Osteoblast (primary cell): ENCODE measurements around the gene DDX5. TPM values are rescaled to one million over a fixed set of nuclear protein-coding genes. Genes with fewer than 3 reads are reported as not detected.

Experiments used
- DNase-seq: peaks from one replicate; pipeline ENCODE4 v3.0.0; 2011; ENCODE audit warnings: low spot score, mixed read lengths; ENCODE audit not compliant: insufficient read length; ENCODE audit errors: missing footprints
- H2AFZ ChIP-seq: 2 replicates; pipeline ENCODE4 v1.6.0; 2011; ENCODE audit warnings: mild to moderate bottlenecking, low read length
- H3K27ac ChIP-seq: 2 replicates; pipeline ENCODE4 v1.5.1; 2011; ENCODE audit warnings: mild to moderate bottlenecking, low read depth, low read length, moderate library complexity
- H3K27me3 ChIP-seq: 2 replicates; pipeline ENCODE4 v1.6.0; 2012; ENCODE audit warnings: mild to moderate bottlenecking, control low read depth, inconsistent platforms, low read length, moderate library complexity; ENCODE audit not compliant: insufficient read depth
- H3K36me3 ChIP-seq: 2 replicates; pipeline ENCODE4 v1.5.1; 2011; ENCODE audit warnings: mild to moderate bottlenecking, low read length, control low read depth, moderate library complexity; ENCODE audit not compliant: insufficient read depth
- H3K4me1 ChIP-seq: 2 replicates; pipeline ENCODE4 v1.5.1; 2011; ENCODE audit warnings: mild to moderate bottlenecking, low read length, control low read depth, moderate library complexity; ENCODE audit not compliant: insufficient read depth
- H3K4me2 ChIP-seq: 2 replicates; pipeline ENCODE4 v1.6.0; 2011; ENCODE audit warnings: mild to moderate bottlenecking, low read length; ENCODE audit not compliant: insufficient read depth
- H3K4me3 ChIP-seq: fragments of 200-600 bp; sonication (generic); 3 replicates; pipeline ENCODE4 v1.5.1; 2012; ENCODE audit warnings: mild to moderate bottlenecking, low read length, inconsistent platforms; ENCODE audit not compliant: insufficient read depth
- H3K79me2 ChIP-seq: 2 replicates; pipeline ENCODE4 v1.6.0; 2012; ENCODE audit warnings: mild to moderate bottlenecking, low read length, control low read depth, inconsistent platforms; ENCODE audit not compliant: insufficient read depth
- H3K9me3 ChIP-seq: 2 replicates; pipeline ENCODE4 v1.5.1; 2011; ENCODE audit warnings: low read depth, low read length, control low read depth
- H4K20me1 ChIP-seq: 2 replicates; pipeline ENCODE4 v1.6.0; 2012; ENCODE audit warnings: mild to moderate bottlenecking, low read length, control low read depth; ENCODE audit not compliant: insufficient read depth
- total RNA-seq: library from RNA; depleted of rRNA; stranded (reverse); fragments of >200 nt; gene quantifications from 2 replicates; pipeline ENCODE4 v1.2.3, GENCODE V29; 2012
- TF ChIP-seq, protein P1 (sequence below): IDR thresholded peaks from 2 replicates; pipeline ENCODE4 v1.5.1; 2011; ENCODE audit warnings: mild to moderate bottlenecking, low read depth, low read length, moderate library complexity; ENCODE audit errors: extremely low read depth

The DDX5 gene
- total RNA-seq, 1 donor: 291 TPM

DNA sequence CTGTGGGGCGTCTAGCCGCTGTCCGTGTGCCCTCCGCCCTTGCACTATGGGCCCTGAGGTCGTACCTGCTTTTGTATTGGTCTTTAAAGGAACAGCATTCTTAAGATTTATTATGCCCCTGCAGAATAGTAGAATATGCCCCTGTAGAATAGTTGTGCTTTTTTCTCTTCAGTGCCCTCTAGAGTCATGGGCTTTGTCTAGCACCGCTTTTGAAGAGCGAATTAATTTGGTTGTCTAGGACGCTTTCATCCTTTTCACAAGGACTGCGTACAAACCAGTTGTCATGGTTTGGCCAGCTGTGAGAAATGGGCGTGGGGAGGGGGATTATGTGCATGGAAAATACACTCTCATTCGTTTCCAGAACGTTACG lies 1.3 kb upstream of the DDX5 start:
- peak overlapping the region; percentile 99 for H3K27ac ChIP-seq
- H3K4me2 ChIP-seq: peak overlapping the region; percentile 92
- TF ChIP-seq, protein P1, sequence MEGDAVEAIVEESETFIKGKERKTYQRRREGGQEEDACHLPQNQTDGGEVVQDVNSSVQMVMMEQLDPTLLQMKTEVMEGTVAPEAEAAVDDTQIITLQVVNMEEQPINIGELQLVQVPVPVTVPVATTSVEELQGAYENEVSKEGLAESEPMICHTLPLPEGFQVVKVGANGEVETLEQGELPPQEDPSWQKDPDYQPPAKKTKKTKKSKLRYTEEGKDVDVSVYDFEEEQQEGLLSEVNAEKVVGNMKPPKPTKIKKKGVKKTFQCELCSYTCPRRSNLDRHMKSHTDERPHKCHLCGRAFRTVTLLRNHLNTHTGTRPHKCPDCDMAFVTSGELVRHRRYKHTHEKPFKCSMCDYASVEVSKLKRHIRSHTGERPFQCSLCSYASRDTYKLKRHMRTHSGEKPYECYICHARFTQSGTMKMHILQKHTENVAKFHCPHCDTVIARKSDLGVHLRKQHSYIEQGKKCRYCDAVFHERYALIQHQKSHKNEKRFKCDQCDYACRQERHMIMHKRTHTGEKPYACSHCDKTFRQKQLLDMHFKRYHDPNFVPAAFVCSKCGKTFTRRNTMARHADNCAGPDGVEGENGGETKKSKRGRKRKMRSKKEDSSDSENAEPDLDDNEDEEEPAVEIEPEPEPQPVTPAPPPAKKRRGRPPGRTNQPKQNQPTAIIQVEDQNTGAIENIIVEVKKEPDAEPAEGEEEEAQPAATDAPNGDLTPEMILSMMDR: peak; percentile 55
- H3K9me3 ChIP-seq: no peaks in the 10 kb centered on the region
- H3K4me3 ChIP-seq: peak overlapping the region; percentile 98
- peak overlapping the region; percentile 74 for H2AFZ ChIP-seq
- peaks cover 82% of the 10 kb centered on the region for H3K79me2 ChIP-seq
- peaks cover 52% of the 10 kb centered on the region for H4K20me1 ChIP-seq
- peaks cover 60% of the 10 kb centered on the region for H3K36me3 ChIP-seq
- no peaks in the 10 kb centered on the region for H3K27me3 ChIP-seq
- peaks cover 32% of the 10 kb centered on the region for H3K4me1 ChIP-seq
- DNase-seq: peak; percentile 80

DNA sequence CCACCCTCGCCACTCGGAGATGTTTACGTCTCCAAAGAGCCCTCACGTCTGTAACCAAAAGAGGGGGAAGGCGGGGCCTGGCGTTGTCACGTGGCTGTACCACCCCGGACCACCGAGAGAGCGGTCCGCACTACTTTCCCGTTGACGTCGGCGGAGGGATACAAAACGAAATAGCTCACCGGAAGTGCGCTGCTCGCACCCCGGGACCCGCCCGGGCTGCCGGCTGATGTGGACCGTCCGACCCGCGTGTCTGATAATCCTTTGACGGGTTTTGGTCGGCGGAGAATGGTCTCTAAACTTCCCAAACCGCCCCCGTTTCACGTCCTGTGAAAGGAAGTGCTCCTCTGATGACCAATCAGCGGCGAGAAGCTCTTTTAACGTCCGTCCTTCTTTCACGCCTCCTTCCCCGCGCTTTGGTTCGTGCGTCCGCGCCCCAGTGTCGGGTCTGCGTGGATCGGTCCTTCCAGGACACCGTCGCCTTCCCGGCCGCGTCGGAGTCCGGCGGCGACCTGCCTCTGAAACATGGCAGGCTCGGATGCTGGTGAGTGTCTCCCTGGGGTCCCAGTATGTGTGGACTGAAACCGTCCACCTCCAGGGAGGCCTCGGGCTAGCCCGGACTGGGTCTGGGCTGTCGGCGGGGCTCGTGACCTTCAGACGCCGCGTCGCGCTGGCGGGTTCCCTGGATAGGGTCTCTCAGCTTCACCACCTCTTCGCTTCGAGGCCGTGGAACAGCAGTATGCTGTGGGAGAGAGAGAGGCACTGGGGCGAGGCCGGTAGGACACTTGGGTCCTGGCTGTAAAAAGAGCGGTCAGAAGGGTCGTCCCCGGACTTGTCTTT lies 705 bp upstream of the DDX5 start, which contains the start of gene CEP95:
Gene CEP95, plus strand, starts transcription at position 402 of the 837 bp plus-strand sequence. Its CDS starts 121 bp downstream, at position 523.
- Histone ChIP-seq H3K27ac (peak within 1 kb of the TSS; percentile 99), H3K4me1 (peaks cover 38% of the 10 kb centered on the region), H2AFZ (peak within 1 kb of the TSS; percentile 74), H4K20me1 (peaks cover 59% of the 10 kb centered on the region), H3K79me2 (peaks cover 84% of the 10 kb centered on the region), H3K9me3 (no peaks in the 10 kb centered on the region), H3K4me2 (peak within 1 kb of the TSS; percentile 92), H3K36me3 (peaks cover 60% of the 10 kb centered on the region), H3K27me3 (no peaks in the 10 kb centered on the region), H3K4me3 (peak within 1 kb of the TSS; percentile 98)
- TF ChIP-seq, protein P1: no peak
- DNase-seq: peak; percentile 94

DNA sequence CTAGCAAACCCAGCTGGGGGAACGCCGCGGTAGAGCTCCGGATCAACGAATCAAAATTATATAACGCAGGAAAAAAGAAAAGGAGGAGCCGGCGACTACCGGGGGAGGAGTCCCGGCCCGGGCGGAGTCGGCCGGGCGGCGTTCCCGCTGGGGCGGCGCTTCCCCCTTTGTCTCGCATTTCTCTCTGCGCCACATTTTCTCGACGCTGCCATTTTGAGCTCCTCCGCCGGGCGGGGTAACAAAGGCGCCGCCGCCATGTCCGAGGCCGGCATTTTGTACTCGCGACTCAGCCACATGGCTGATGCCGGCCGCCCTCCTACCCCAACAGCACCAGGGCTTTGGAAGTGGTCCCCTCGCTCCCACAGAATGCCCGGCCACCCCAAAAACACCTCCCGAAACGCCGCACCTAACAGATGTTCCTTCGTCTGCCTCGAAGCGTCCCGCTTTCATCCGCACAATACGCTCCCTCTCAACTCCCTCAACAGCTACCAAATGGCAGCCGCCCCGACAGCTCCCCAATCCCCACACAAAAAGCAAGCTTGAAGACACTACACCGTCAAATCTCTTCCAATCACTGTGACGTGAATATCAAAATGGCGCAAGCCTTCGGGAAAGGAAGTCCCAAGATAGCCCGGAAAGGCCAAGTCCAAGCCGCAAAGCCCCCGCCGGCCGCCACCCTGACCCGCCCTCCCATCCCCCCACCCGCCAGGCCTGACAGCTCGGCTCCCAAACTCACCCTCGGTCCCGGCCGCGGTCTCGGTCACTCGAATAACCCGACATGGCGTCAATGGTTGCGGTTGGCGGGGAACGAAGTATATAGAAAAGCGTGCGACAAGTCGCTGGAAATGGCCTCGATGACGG lies 519 bp downstream of the DDX5 start:
- Histone ChIP-seq H2AFZ (no peak overlapping the region), H3K27ac (peak overlapping the region; percentile 99), H3K79me2 (peaks cover 91% of the 10 kb centered on the region), H4K20me1 (peaks cover 71% of the 10 kb centered on the region), H3K4me3 (peak overlapping the region; percentile 98), H3K4me2 (peak overlapping the region; percentile 92), H3K27me3 (no peaks in the 10 kb centered on the region), H3K9me3 (no peaks in the 10 kb centered on the region), H3K36me3 (peaks cover 63% of the 10 kb centered on the region), H3K4me1 (peaks cover 50% of the 10 kb centered on the region)
- peak; percentile 89 for DNase-seq
- TF ChIP-seq, protein P1: no peak
